GM12801 (cell line): ENCODE measurements around the gene OSBPL9.

Experiments used
- CTCF ChIP-seq: IDR thresholded peaks from one replicate; pipeline ENCODE4 v1.5.1; 2011; ENCODE audit warnings: control low read depth; ENCODE audit not compliant: insufficient read length; ENCODE audit errors: extremely low read depth

Gene OSBPL9

GRCh38 chr1:51749151-51749550, 132.3 kb downstream of the OSBPL9 start:
- no peak for TF ChIP-seq CTCF

GRCh38 chr1:51750218-51750617, 133.3 kb downstream of the OSBPL9 start:
- TF ChIP-seq CTCF, result no peak

- TF ChIP-seq CTCF, result no peak
Measured at GRCh38 chr1:51750729-51751128, 133.8 kb downstream of the OSBPL9 start.

- no peak for TF ChIP-seq CTCF
Measured at GRCh38 chr1:51752073-51752948, 135.4 kb downstream of the OSBPL9 start.

GRCh38 chr1:51753969-51754368, 137.1 kb downstream of the OSBPL9 start:
- TF ChIP-seq CTCF, result no peak

- no peak for TF ChIP-seq CTCF
Measured at GRCh38 chr1:51754666-51755065, 137.8 kb downstream of the OSBPL9 start.

GRCh38 chr1:51755437-51755836, 138.5 kb downstream of the OSBPL9 start:
- no peak for TF ChIP-seq CTCF
